ENCODE results near the gene CDH26.

CDH26 gene

GRCh38 chr20:59933849-59934585 lies 24.2 kb upstream of the CDH26 start:
- Histone ChIP-seq H3K9me3 (ENCODE audit: insufficient read depth, low read length) (no peaks in the 10 kb centered on the region), H4K20me1 (ENCODE audit: insufficient read depth, low read length) (no peaks in the 10 kb centered on the region), H3K27me3 (ENCODE audit: low read depth, low read length) (no peaks in the 10 kb centered on the region), H3K79me2 (ENCODE audit: low read length) (no peaks in the 10 kb centered on the region), H2AFZ (ENCODE audit: low read depth, low read length) (no peak overlapping the region), H3K4me3 (ENCODE audit: low read length) (no peak overlapping the region), H3K27ac (ENCODE audit: low read length) (no peak overlapping the region), H3K4me2 (ENCODE audit: low read length) (no peak overlapping the region), H3K9ac (ENCODE audit: low read length) (no peak overlapping the region), H3K4me1 (ENCODE audit: low read length) (no peaks in the 10 kb centered on the region), H3K36me3 (replicated peaks; ENCODE audit: low read depth, low read length) (no peaks in the 10 kb centered on the region)
- no peak for TF ChIP-seq EZH2phosphoT487 (IDR thresholded peaks at IDR 0.05; ENCODE audit: low read depth)
- TF ChIP-seq, protein P1, sequence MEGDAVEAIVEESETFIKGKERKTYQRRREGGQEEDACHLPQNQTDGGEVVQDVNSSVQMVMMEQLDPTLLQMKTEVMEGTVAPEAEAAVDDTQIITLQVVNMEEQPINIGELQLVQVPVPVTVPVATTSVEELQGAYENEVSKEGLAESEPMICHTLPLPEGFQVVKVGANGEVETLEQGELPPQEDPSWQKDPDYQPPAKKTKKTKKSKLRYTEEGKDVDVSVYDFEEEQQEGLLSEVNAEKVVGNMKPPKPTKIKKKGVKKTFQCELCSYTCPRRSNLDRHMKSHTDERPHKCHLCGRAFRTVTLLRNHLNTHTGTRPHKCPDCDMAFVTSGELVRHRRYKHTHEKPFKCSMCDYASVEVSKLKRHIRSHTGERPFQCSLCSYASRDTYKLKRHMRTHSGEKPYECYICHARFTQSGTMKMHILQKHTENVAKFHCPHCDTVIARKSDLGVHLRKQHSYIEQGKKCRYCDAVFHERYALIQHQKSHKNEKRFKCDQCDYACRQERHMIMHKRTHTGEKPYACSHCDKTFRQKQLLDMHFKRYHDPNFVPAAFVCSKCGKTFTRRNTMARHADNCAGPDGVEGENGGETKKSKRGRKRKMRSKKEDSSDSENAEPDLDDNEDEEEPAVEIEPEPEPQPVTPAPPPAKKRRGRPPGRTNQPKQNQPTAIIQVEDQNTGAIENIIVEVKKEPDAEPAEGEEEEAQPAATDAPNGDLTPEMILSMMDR (IDR thresholded peaks at IDR 0.05; ENCODE audit: low read depth, low read length): no peak

- H3K4me1 ChIP-seq (ENCODE audit: low read length): no peaks in the 10 kb centered on the region
- TF ChIP-seq, protein P1 (IDR thresholded peaks at IDR 0.05; ENCODE audit: low read depth, low read length): no peak
- no peak for TF ChIP-seq EZH2phosphoT487 (IDR thresholded peaks at IDR 0.05; ENCODE audit: low read depth)
- H3K79me2 ChIP-seq (ENCODE audit: low read length): no peaks in the 10 kb centered on the region
- no peaks in the 10 kb centered on the region for H3K27me3 ChIP-seq (ENCODE audit: low read depth, low read length)
- no peak overlapping the region for H3K4me3 ChIP-seq (ENCODE audit: low read length)
- H3K27ac ChIP-seq (ENCODE audit: low read length): no peak overlapping the region
- H3K9me3 ChIP-seq (ENCODE audit: insufficient read depth, low read length): no peaks in the 10 kb centered on the region
- H3K4me2 ChIP-seq (ENCODE audit: low read length): no peak overlapping the region
- no peaks in the 10 kb centered on the region for H3K36me3 ChIP-seq (replicated peaks; ENCODE audit: low read depth, low read length)
- no peak overlapping the region for H3K9ac ChIP-seq (ENCODE audit: low read length)
- no peaks in the 10 kb centered on the region for H4K20me1 ChIP-seq (ENCODE audit: insufficient read depth, low read length)
- H2AFZ ChIP-seq (ENCODE audit: low read depth, low read length): no peak overlapping the region
These were observed 22.6 kb upstream of the CDH26 start for GRCh38 chr20:59935457-59936185.

- no peak overlapping the region for H3K4me2 ChIP-seq (ENCODE audit: low read length)
- no peak overlapping the region for H3K27ac ChIP-seq (ENCODE audit: low read length)
- no peaks in the 10 kb centered on the region for H3K27me3 ChIP-seq (ENCODE audit: low read depth, low read length)
- peaks cover 5% of the 10 kb centered on the region for H3K4me1 ChIP-seq (ENCODE audit: low read length)
- H3K9ac ChIP-seq (ENCODE audit: low read length): no peak overlapping the region
- no peak overlapping the region for H2AFZ ChIP-seq (ENCODE audit: low read depth, low read length)
- TF ChIP-seq EZH2phosphoT487 (IDR thresholded peaks at IDR 0.05; ENCODE audit: low read depth): no peak
- TF ChIP-seq, protein P1 (IDR thresholded peaks at IDR 0.05; ENCODE audit: low read depth, low read length): no peak
- H3K4me3 ChIP-seq (ENCODE audit: low read length): no peak overlapping the region
- H3K79me2 ChIP-seq (ENCODE audit: low read length): peaks cover 6% of the 10 kb centered on the region
- no peaks in the 10 kb centered on the region for H4K20me1 ChIP-seq (ENCODE audit: insufficient read depth, low read length)
- H3K36me3 ChIP-seq (replicated peaks; ENCODE audit: low read depth, low read length): no peaks in the 10 kb centered on the region
- H3K9me3 ChIP-seq (ENCODE audit: insufficient read depth, low read length): no peaks in the 10 kb centered on the region
These were observed 21.8 kb upstream of the CDH26 start for GRCh38 chr20:59936409-59936808.

DNA sequence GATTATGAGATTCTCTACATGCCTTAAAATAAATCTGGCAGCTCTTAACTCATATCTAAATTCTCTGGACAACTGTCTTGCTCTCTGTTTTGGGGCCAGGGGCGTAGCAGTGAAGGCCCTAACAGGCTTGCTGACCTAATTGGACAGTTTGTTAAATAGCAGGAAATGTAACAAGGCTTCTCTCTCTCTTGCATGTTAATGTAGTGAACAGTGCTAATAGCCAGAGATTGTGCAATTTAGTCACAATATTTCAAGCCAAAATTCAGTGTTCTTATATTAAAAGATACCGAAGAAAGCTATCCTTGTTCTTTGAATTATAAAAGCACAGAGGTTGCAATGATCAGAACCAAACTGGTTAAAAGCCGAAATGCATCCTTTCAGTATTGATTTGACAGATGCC lies 21.1 kb upstream of the CDH26 start:
- Histone ChIP-seq H3K9me3 (ENCODE audit: insufficient read depth, low read length) (no peaks in the 10 kb centered on the region), H3K9ac (ENCODE audit: low read length) (no peak overlapping the region), H3K4me3 (ENCODE audit: low read length) (no peak overlapping the region), H4K20me1 (ENCODE audit: insufficient read depth, low read length) (no peaks in the 10 kb centered on the region), H3K79me2 (ENCODE audit: low read length) (peaks cover 9% of the 10 kb centered on the region), H2AFZ (ENCODE audit: low read depth, low read length) (no peak overlapping the region), H3K4me1 (ENCODE audit: low read length) (peaks cover 8% of the 10 kb centered on the region), H3K27me3 (ENCODE audit: low read depth, low read length) (no peaks in the 10 kb centered on the region), H3K36me3 (replicated peaks; ENCODE audit: low read depth, low read length) (no peaks in the 10 kb centered on the region), H3K27ac (ENCODE audit: low read length) (no peak overlapping the region), H3K4me2 (ENCODE audit: low read length) (no peak overlapping the region)
- TF ChIP-seq, protein P1 (IDR thresholded peaks at IDR 0.05; ENCODE audit: low read depth, low read length): no peak
